Limb (tissue), 2 donors: ENCODE results near the gene KCTD14.
"Not testable (repeated sequence)": the region's sequence is repeated elsewhere in the genome, so short reads cannot be mapped to it uniquely, and the experiment has no call there.

Experiments used
- DNase-seq, 2 donors: peaks; one replicate each; pipeline ENCODE4 v3.0.0-alpha.2; 2016; ENCODE audit errors: extremely low spot score in 2 of 2

Gene KCTD14

DNA sequence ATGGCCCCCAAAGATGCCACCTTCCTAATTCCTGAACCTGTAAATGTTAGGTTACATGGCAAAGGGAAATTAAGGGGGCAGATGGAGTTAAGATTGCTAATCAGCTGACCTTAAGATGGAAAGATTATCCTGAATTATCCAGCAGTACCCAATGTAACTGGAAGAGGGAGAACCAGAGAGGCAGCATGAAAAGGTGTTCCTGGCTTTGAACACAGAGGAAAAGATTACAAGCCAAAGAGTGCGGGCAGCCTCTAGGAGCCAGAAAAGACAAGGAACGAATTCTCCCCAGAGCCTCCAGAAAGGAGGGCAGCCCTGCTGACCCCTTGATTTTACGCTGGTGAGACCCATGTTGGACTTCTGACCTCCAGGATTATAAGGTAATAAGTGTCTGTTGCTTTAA is 25.5 kb upstream of the KCTD14 start:
- no peak for DNase-seq

DNA sequence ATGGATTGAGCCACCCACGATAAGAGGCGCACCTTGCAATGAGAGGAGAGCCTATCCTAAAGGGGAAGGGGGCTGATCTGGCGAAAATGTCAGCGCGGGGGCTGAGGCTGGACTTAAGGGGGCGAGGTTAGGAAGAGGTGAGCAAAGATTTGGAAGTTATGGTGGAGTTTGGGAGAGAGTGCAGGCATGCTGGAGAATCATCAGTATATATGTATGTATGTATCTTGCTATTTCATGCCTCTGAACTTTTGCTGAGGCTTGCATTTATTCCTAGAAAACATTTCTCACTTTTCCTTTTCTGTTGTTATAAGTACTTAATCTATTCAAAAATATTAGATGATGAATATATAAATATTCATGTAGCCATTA is 23.4 kb upstream of the KCTD14 start:
- no peak for DNase-seq

DNA sequence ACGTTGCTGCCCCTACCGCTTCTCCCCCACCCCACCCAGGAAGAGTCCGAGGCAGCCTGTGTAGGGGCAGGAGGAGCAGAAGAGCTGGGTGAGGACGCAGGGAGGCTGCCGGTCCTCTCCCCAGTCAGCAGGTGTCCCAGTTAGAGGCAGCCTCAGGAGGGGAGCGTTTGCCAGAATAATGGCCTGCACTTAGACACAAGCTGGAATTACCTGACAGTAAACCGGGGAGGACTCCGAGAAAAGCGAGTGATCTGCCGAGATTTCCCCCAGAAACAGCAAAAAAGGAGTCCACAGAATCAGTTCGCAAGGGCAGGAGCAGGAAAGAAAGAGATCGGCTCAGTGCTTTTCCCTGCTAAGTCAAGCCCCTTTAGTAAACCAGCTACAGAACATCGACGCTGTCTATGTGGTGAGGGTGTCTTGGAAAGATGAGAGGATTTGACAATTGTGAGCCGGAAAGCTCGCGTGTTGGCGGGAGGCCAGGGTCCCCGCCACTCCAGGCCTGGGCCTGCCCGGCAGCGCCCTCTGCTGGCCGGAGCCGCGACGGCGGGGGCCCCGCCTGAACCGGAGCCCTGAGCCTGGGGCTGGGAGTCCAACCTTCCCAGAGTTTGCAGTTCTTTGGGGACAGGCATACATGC is 22.9 kb upstream of the KCTD14 start:
- DNase-seq: peak; percentile 75 to 95

DNA sequence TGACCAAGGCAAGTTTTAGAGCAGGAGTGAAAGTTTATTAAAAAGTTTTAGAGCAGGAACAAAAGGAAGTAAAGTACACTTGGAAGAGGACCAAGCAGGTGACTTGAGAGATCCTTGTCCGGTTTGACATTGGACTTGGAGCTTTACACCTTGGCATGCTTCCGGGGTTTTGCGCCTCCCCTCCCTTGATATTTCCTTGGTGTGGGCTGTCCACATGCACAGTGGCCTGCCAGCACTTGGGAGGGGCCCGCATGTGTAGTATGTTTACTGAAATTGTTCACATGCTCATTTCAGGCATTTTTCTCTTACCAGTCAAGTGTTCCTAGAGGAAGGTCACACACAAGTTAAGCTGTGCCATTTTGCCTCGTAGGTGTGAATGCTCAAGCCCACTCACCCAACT is 21.6 kb upstream of the KCTD14 start:
- no peak for DNase-seq

DNA sequence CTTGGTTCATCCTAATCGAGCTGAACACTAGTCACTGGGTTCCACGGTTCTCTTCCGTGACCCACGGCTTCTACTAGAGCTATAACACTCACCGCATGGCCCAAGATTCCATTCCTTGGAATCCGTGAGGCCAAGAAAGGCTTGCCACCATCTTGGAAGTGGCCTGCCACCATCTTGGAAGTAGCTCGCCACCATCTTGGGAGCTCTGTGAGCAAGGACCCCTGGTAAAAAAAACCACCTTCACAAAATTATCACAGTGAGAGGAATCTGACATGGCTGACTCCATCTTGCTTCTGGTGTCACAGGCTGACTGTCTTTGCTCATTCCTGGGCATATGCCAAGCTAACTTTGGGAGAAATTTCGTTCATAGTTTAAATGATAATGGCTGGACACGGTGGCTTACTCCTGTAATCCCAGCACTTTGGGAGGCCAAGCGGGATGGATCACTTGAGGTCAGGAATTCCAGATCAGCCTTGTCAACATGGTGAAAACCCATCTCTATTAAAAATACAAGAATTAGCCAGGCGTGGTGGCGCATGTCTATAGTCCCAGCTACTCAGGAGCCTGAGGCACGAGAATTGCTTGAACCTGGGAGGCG is 18.9 kb upstream of the KCTD14 start:
- DNase-seq: no peak

DNA sequence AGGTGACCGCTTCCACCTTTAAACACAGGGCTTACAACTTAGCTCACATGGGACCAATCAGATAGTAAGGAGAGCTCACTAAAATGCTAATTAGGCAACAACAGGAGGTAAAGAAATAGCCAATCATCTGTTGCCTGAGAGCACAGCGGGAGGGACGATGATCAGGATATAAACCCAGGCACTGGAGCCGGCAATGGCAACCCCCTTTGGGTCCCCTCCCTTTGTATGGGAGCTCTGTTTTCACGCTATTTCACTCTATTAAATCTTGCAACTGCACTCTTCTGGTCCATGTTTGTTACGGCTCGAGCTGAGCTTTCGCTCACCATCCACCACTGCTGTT is 18.3 kb upstream of the KCTD14 start:
- not testable (repeated sequence) for DNase-seq

DNA sequence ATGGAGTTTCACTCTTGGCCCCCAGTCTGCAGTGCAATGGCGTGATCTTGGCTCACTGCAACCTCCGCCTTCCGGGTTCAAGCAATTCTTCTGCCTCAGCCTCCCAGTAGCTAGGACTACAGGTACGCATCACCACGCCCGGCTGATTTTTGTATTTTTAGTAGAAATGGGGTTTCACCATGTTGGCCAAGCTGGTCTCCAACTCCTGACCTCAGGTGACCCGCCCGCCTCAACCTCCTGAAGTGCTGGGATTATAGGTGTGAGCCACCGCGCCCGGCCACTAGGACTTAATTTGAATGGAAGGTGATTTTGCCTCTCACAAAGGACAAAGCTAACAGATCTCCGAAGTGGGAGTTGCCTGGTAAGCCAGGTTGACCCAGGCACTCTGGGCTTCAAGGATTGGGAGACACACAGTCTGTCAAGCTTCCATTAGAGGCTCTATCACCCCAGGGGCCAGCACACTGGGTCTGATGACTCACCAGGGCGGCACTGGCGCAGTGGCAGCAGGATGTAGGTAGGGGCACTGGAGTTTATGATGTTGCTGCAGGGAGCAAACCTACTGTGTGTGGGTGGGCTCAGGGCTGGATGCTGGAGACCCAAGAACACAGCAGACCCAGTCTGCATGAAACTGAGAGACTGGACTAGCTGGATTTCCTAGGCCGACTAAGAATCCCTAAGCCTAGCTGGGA is 17.8 kb upstream of the KCTD14 start:
- DNase-seq: no peak

DNA sequence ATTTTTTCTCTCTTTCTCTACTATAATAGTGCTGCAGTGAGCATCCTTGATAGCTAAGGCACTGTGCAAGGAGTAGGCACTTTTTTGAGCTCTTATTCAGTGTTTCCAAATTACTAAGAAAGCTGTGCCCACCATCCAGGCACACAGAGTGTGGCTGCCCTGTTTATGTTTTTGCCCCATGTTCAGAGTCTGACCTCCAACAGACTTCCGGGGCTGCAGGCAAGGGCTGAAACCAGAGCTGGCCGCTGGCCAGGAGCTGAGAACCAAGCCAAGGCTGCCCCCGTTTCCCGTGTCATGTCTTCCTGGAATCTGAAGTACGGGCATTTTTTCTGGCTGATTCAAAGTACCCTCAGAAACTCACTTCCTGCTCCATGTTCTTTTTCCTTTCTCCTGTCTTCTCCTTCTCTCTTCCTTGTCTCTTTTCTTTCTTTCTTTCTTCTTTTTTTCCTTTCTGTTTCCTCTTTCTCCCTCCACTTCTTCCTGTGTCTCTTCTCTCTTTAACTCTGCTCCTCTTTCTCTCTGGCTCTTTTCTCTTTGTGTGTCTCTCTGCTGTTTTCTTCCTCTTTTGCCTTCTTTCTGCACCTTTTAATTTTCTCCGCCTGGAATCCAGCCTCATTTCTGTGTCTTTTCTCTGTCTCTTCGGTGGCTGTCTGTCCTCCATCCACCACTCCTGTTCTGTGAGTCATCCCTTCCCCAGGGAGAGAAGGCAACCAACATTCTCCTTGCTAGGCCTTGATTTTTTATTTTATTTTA is 17.0 kb upstream of the KCTD14 start:
- peak; percentile 44 to 74 for DNase-seq

DNA sequence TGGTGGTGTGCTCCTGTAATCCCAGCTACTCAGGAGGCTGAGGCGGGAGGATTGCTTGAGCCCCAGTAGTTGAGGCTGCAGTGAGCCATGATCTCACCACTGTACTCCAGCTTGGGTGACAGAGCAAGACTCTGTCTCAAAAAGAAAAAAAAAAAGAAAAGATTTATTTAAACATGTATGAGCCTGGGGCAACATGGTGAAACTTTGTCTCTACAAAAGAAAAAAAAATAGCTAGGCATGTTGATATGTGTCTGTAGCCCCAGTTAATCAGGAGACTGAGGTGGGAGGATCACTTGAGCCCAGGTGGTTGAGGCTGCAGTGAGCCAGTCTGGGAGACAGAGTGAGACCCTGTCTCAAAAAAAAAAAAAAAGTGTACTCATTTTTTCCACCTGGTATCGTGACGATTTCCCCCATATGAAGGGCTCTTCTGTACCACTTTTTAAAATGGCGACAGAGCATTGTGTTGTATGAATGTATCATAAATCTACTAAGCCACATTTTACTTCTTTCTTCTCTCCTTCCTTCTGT is 16.4 kb upstream of the KCTD14 start:
- DNase-seq: no peak

DNA sequence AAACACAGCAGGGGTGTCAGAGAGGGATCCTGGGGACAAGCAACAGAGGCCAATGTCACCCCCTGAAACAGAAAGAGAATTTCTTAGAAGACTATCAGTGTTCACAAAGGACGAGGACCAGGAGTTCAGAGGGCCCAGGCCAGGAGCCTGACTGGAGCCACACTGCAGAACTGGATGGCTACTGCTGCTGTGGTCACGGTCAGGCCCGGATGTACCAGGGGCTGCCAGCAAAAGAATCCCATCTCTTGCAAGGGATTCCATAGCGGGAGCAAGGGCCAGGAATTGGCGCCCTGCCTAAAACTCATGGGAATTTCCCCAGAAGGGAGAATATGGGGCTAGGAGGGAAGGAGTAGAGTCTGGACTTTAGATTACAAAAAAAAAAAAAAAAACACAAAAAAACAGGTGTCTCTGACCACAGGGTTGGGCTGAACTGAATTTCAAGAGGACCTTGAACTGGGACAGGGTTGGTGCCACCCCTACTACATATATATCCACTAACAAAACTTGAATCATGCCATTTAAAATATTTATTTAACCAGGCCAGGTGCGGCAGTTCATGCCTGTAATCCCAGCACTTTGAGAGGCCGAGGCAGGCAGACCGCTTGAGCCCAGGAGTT is 15.7 kb upstream of the KCTD14 start:
- DNase-seq: no peak

DNA sequence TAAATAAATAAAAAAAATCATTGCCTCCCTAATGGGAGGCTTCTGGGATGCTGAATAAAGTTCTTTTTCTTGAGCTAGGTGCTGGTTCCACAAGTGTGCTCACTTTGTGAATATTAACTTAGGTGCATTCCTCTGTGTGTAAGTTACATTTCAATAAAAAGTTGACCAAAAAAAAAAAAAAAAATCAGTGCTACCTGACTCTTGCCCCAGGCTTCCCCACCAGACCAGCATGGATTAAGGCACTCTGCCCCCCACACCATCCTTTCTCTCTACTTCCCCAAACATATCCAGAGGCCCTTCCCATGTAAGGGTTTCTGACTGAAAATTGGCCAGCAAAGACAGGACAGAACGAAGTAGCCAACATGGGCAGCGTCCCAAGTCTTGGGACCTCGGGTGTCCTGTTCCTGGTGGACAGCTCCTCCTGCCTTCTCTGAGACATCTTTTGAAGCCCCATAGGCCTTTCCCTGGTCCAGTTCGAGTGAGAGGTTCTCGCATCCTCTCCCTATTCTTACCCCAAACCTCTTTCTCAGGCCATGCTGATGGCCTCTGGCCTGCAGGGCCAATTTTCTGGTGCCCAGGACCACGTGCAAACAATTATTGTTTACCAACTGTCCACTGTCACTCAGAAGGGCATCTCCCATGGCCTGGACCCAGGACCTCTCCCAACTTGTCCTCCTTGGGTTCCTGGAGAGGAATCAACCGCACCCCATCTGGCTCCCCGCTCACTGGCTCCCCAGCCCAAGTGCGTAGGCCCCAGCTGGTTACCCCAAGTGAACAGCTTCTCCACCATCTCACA is 14.9 kb upstream of the KCTD14 start:
- no peak for DNase-seq

DNA sequence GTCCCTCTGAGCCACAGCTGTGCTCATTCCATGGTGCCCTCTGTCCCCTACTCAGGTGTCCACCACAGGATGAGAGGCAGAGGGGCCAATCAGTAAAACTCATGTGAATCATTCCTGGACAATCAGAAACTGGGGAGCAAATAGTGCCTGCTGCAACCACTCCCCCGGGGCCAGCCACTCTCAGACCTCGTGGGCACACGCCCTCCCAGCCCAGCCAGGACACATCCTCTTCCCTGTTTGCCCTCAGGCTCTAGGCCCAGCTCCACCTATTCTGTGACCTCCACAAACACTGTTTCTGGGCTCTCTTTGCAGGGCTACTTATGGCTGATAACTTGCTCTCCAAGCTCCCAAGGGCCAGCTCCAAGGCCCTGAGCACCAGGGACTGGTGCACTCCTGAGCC is 14.0 kb upstream of the KCTD14 start:
- no peak for DNase-seq

DNA sequence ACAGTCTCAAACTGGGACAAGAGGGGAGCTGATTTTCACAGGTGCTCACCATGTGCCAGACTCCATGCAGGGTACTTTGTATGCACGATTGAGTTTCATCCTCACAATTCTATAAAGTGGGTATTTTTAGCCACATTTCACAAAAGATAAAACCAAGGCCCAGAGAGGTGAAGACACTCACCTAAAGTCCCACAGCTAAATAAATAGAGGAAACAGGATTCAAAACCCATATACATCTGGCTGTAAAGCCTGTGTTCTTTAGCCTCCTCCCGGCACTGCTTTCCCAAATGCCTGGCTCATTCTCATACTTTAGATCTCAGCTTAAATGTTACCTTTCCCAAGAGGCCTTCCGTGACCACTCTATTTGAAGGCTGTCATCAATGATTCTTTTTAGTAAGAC is 13.2 kb upstream of the KCTD14 start:
- no peak for DNase-seq

DNA sequence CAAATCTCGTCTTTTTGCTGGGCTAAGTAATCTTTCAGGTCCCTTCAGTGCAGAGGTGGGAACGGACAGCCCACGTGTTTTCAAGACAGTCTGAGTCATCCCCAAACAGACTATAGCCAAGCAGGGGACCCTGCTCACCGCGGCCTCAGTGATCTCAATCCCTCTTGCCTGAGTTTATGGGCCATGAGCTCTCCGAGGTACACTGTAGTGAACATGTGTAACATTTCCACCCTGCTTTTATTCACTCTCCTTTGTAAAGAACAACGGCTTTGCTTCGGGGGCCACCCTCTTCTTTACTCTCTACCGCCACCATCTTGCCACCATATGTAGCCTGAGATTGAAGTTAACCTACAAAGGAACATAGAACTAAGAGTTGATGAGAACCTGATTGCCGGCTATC is 11.5 kb upstream of the KCTD14 start:
- DNase-seq: no peak

DNA sequence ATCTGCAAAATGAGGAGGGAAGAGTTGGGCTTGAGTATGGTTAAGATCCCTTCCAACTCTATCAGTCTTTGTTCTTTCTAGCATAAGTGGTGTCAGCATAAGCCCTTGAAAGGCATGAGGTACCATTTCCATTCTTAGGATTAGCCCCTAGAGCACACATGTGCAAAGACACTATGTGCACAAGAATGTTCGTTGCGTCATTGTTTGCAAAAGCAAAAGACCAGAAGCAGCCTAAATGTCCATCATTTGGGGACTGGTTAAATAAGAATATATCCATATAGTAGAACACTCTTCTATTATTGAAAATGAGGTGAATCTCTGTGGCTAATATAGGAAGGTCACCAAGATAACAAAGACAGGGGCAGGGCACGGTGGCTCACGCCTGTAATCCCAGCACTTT is 10.0 kb upstream of the KCTD14 start:
- DNase-seq: no peak

DNA sequence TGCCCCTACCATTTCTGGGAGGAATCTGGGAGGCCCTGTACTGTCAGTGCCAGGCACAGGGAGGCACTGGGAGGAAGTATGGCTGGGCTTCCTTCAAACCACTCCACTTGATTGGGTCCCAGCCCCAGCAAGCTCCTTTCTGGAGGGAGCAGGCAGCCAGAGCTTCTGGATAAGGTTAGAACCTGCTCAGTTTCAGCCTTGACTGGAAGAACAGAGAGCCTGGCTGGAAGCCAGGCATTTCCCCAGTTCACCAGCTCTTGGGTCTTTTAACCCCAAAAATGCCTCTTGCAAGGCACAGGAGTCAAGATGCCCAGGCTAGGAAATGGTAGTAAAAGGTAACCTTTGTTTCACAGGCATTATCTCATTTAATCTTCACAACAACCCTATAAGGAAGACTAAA is 9.0 kb upstream of the KCTD14 start:
- DNase-seq: no peak

DNA sequence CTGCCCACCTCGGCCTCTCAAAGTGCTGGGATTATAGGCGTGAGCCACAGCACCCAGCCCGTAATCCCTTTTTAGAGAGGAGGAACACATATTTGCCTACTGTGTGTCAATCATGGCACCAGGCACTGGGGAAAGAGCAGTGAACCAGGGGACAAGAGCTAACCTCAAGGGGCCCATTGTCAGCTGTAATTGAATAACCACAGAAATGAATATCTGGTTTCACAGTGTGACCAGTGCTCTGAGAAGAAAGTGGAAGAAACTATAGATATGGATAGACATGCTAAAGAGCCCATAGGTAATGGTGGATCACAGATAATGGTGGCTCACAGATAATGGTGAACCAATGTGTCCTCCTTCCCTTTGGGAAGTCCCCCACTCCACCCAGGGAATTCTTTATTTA is 8.6 kb upstream of the KCTD14 start:
- DNase-seq: no peak

DNA sequence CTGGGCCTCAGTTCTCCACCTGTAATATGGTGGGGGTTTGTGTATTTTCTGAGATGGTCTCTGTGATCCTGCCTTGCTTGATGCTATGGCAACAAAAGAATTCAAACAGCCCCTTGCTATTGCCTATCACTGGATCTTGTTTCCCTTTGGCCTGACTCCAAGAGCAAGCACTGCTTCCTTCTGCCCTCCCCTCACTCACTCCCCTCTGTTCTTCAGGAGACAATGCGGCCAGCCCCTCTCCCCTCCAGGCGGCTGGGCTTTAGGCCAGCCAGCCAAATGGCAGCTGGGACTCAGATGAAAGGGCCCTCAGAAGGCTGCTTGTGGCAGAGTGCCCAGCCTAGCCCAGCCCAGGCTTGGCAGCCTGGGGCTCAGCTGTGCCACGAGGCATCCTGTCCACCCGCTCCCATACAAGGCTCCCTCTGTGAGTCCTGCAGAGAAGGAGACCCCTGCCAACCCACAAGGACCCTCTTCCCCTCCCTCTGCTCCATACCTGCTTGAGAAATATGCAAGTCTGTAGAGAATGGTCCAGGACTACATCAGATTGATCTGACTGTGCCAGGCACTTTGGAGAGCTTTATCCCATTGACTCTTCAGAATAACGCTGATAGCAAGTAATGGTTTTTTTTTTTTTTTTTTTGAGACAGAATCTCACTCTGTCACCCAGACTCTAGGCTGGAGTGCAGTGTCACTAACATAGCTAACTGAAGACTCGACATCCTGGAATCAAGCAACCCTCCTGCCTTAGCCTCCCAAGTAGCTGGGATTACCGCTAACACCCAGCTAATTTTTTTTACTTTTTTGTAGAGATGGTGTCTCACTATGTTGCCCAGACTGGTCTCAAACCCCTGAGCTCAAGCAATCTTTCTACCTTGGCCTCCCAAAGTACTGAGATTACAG is 7.6 kb upstream of the KCTD14 start:
- peak; percentile 92 to 95 for DNase-seq

DNA sequence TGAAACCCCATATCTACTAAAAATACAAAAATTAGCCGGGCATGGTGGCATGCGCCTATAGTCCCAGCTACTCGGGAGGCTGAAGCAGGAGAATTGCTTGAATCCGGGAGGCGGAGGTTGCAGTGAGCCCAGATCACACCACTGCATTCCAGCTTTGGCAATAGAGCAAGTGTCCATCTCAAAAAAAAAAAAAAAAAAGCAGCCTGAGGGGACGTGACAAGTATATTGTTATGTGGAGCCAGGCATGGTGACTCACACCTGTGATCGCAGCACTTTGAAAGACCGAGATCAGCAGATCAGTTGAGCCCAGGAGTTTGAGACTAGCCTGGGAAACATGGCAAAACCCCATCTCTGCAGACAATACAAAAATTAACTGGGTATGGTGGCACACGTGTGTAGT is 5.3 kb upstream of the KCTD14 start:
- not testable (repeated sequence) for DNase-seq

DNA sequence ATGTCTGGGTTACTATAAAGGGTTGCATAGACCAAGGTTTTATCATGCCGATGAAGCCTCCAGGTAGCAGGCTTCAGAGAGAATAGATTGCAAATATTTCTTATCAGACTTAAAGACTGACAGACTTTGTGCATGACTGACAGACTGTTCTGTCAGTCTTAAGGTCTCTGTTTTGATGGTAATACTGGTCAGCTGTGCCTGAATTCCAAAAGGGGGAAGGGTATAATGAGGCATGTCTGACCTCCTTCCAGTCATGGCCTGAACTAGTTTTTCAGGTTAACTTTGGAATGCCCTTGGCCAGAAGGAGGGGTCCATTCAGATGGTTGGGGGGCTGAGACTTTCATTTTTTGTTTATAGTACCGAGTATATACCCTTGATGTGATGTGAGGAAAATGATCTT is 4.7 kb upstream of the KCTD14 start:
- DNase-seq: no peak
